BLaER1 (cell line): Measurements from ENCODE around the gene SPTBN4.
A peak's percentile ranks its signal among the peaks of the same experiment; 100 is the strongest.
"Not testable (repeated sequence)": the region's sequence is repeated elsewhere in the genome, so short reads cannot be mapped to it uniquely, and the experiment has no call there.

Experiments used
- H3K27ac ChIP-seq: shearing (Covaris generic); formaldehyde crosslinking; 2 replicates; pipeline ENCODE4 v1.8.1; 2022
- H3K27me3 ChIP-seq: shearing (Covaris generic); formaldehyde crosslinking; 2 replicates; pipeline ENCODE4 v1.8.1; 2022
- H3K36me3 ChIP-seq: shearing (Covaris generic); formaldehyde crosslinking; 2 replicates; pipeline ENCODE4 v1.8.1; 2022
- H3K4me1 ChIP-seq: shearing (Covaris generic); formaldehyde crosslinking; 2 replicates; pipeline ENCODE4 v1.8.1; 2022
- H3K4me2 ChIP-seq: shearing (Covaris generic); formaldehyde crosslinking; 2 replicates; pipeline ENCODE4 v1.8.1; 2022
- H3K4me3 ChIP-seq: shearing (Covaris generic); formaldehyde crosslinking; 2 replicates; pipeline ENCODE4 v1.8.1; 2022
- H3K9ac ChIP-seq: shearing (Covaris generic); formaldehyde crosslinking; 2 replicates; pipeline ENCODE4 v1.8.1; 2022
- H3K9me3 ChIP-seq: shearing (Covaris generic); formaldehyde crosslinking; 2 replicates; pipeline ENCODE4 v1.8.1; 2022
- H4K20me1 ChIP-seq: shearing (Covaris generic); formaldehyde crosslinking; 2 replicates; pipeline ENCODE4 v1.8.1; 2022
- Cebpa-rat ChIP-seq: shearing (Covaris generic); IDR thresholded peaks from 2 replicates; pipeline ENCODE4 v1.8.1; 2022

Gene SPTBN4

GRCh38 chr19:40528078-40528477, 61.3 kb downstream of the SPTBN4 start:
- no peak for TF ChIP-seq Cebpa-rat
- H3K4me3 ChIP-seq, result no peak overlapping the region
- no peak overlapping the region for H3K27ac ChIP-seq
- no peaks in the 10 kb centered on the region for H3K36me3 ChIP-seq
- H3K4me1 ChIP-seq, result peaks cover 20% of the 10 kb centered on the region
- H3K9ac ChIP-seq, result no peak overlapping the region
- H4K20me1 ChIP-seq, result no peaks in the 10 kb centered on the region
- H3K27me3 ChIP-seq, result no peaks in the 10 kb centered on the region
- no peaks in the 10 kb centered on the region for H3K9me3 ChIP-seq
- H3K4me2 ChIP-seq, result no peak overlapping the region

- Histone ChIP-seq H3K36me3 (no peaks in the 10 kb centered on the region), H3K27ac (no peak overlapping the region), H4K20me1 (no peaks in the 10 kb centered on the region), H3K4me3 (no peak overlapping the region), H3K9ac (no peak overlapping the region), H3K4me2 (peak overlapping the region; percentile 83), H3K27me3 (no peaks in the 10 kb centered on the region), H3K9me3 (no peaks in the 10 kb centered on the region), H3K4me1 (peaks cover 17% of the 10 kb centered on the region)
- TF ChIP-seq Cebpa-rat, result no peak
Observed at GRCh38 chr19:40528533-40529092, 61.8 kb downstream of the SPTBN4 start.

GRCh38 chr19:40529093-40529954, 62.5 kb downstream of the SPTBN4 start:
- Histone ChIP-seq H3K9ac (peak overlapping the region; percentile 23; the same call in 1 of the 2 replicates), H3K4me3 (peak overlapping the region; percentile 64), H3K4me1 (peaks cover 16% of the 10 kb centered on the region), H3K4me2 (peak overlapping the region; percentile 83), H3K36me3 (no peaks in the 10 kb centered on the region), H3K9me3 (no peaks in the 10 kb centered on the region), H3K27ac (no peak overlapping the region), H3K27me3 (no peaks in the 10 kb centered on the region), H4K20me1 (no peaks in the 10 kb centered on the region)
- TF ChIP-seq Cebpa-rat, result no peak

GRCh38 chr19:40530091-40530901, 63.5 kb downstream of the SPTBN4 start:
- Histone ChIP-seq H3K27ac (peak overlapping the region; percentile 30; the same call in 1 of the 2 replicates), H3K4me2 (peak overlapping the region; percentile 83), H3K9me3 (no peaks in the 10 kb centered on the region), H4K20me1 (no peaks in the 10 kb centered on the region), H3K9ac (peak overlapping the region; percentile 34; the same call in 1 of the 2 replicates), H3K27me3 (no peaks in the 10 kb centered on the region), H3K4me3 (peak overlapping the region; percentile 64), H3K4me1 (peaks cover 16% of the 10 kb centered on the region), H3K36me3 (no peaks in the 10 kb centered on the region)
- no peak for TF ChIP-seq Cebpa-rat

- Histone ChIP-seq H3K4me2 (no peak overlapping the region), H3K27ac (no peak overlapping the region)
- no peak for TF ChIP-seq Cebpa-rat
Observed at GRCh38 chr19:40533508-40533907, 66.7 kb downstream of the SPTBN4 start.

GRCh38 chr19:40534148-40534547, 67.3 kb downstream of the SPTBN4 start:
- Histone ChIP-seq H3K36me3 (no peaks in the 10 kb centered on the region), H3K9ac (no peak overlapping the region), H4K20me1 (no peaks in the 10 kb centered on the region), H3K4me2 (no peak overlapping the region), H3K4me3 (no peak overlapping the region), H3K27ac (no peak overlapping the region), H3K4me1 (peaks cover 18% of the 10 kb centered on the region), H3K27me3 (no peaks in the 10 kb centered on the region), H3K9me3 (no peaks in the 10 kb centered on the region)
- TF ChIP-seq Cebpa-rat, result no peak

More at GRCh38 chr19:40533508-40533907, 66.7 kb downstream of the SPTBN4 start:
- peaks cover 22% of the 10 kb centered on the region for H3K4me1 ChIP-seq
- H3K36me3 ChIP-seq, result no peaks in the 10 kb centered on the region
- H3K4me3 ChIP-seq, result no peak overlapping the region
- H3K9me3 ChIP-seq, result no peaks in the 10 kb centered on the region
- H4K20me1 ChIP-seq, result no peaks in the 10 kb centered on the region
- no peak overlapping the region for H3K9ac ChIP-seq
- no peaks in the 10 kb centered on the region for H3K27me3 ChIP-seq

GRCh38 chr19:40539070-40539469, 72.3 kb downstream of the SPTBN4 start:
- Histone ChIP-seq H3K27ac (no peak overlapping the region), H3K36me3 (no peaks in the 10 kb centered on the region), H3K4me3 (no peak overlapping the region), H3K27me3 (no peaks in the 10 kb centered on the region), H3K9ac (no peak overlapping the region), H3K9me3 (no peaks in the 10 kb centered on the region), H3K4me2 (no peak overlapping the region), H4K20me1 (no peaks in the 10 kb centered on the region), H3K4me1 (peaks cover 48% of the 10 kb centered on the region)
- no peak for TF ChIP-seq Cebpa-rat

- peak overlapping the region; percentile 79 for H3K27ac ChIP-seq
- peak overlapping the region; percentile 28; the same call in 1 of the 2 replicates for H3K4me3 ChIP-seq
Observed at GRCh38 chr19:40542202-40542859, 75.5 kb downstream of the SPTBN4 start.

GRCh38 chr19:40543029-40543597, 76.3 kb downstream of the SPTBN4 start:
- H3K9ac ChIP-seq, result peak overlapping the region; percentile 49; the same call in 1 of the 2 replicates
- H3K4me2 ChIP-seq, result peak overlapping the region; percentile 73
- H3K36me3 ChIP-seq, result no peaks in the 10 kb centered on the region
- H4K20me1 ChIP-seq, result no peaks in the 10 kb centered on the region
- H3K27ac ChIP-seq, result peak overlapping the region; percentile 79
- TF ChIP-seq Cebpa-rat, result no peak
- peaks cover 13% of the 10 kb centered on the region for H3K9me3 ChIP-seq
- H3K4me3 ChIP-seq, result no peak overlapping the region
- no peaks in the 10 kb centered on the region for H3K27me3 ChIP-seq
- peaks cover 41% of the 10 kb centered on the region for H3K4me1 ChIP-seq

More at GRCh38 chr19:40542202-40542859, 75.5 kb downstream of the SPTBN4 start:
- H3K9ac ChIP-seq, result peak overlapping the region; percentile 49; the same call in 1 of the 2 replicates
- peaks cover 46% of the 10 kb centered on the region for H3K4me1 ChIP-seq
- peaks cover 13% of the 10 kb centered on the region for H3K9me3 ChIP-seq
- no peaks in the 10 kb centered on the region for H3K27me3 ChIP-seq
- no peaks in the 10 kb centered on the region for H4K20me1 ChIP-seq
- TF ChIP-seq Cebpa-rat, result no peak
- no peaks in the 10 kb centered on the region for H3K36me3 ChIP-seq
- H3K4me2 ChIP-seq, result peak overlapping the region; percentile 73

- not testable (repeated sequence) for H3K27me3 ChIP-seq, H3K36me3 ChIP-seq, H3K9ac ChIP-seq, H3K27ac ChIP-seq, H3K4me2 ChIP-seq, H3K4me3 ChIP-seq, H4K20me1 ChIP-seq
- Histone ChIP-seq H3K9me3 (peaks cover 13% of the 10 kb centered on the region), H3K4me1 (peaks cover 28% of the 10 kb centered on the region)
Observed at GRCh38 chr19:40546153-40546841, 79.5 kb downstream of the SPTBN4 start.

GRCh38 chr19:40547190-40547589, 80.4 kb downstream of the SPTBN4 start:
- H3K27ac ChIP-seq, H3K27me3 ChIP-seq, H3K36me3 ChIP-seq, H4K20me1 ChIP-seq, H3K4me3 ChIP-seq, H3K4me2 ChIP-seq, H3K9ac ChIP-seq: not testable (repeated sequence)
- peaks cover 13% of the 10 kb centered on the region for H3K9me3 ChIP-seq
- H3K4me1 ChIP-seq, result peaks cover 19% of the 10 kb centered on the region
